ENCODE data around the gene CFAP54. TPM values are rescaled to one million over a fixed set of nuclear protein-coding genes. Genes with fewer than 3 reads are reported as not detected.

CFAP54 gene
- polyA plus RNA-seq, 1 of the 3 experiments (the other 2 are of a cell fraction): 0.87 TPM

DNA sequence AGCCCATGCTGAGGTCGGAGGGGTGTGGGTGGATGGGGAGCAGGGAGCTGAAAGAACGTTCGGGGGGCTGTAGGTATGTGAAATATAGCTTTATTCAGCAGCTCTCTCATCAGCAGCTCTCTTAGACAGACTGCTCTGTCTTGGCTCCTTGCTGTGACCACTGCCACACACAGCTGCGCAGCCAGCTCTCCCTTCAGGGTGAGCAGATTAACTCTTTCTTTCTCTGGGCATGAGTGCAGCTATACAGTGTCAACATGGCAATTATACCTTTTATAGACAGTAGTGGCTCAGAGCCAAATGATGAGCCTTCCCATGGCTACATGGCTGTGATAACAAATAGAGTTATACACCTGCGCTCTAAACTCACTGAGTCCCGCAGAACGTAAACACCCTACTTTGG is 280.0 kb downstream of the CFAP54 start (continued):
- TF ChIP-seq FOXM1 (IDR thresholded peaks at IDR 0.05; ENCODE audit: low read depth) (no peak), NFIC (IDR thresholded peaks at IDR 0.05; ENCODE audit: borderline replicate concordance) (no peak), JUND (IDR thresholded peaks at IDR 0.05) (no peak), MXI1 (IDR thresholded peaks at IDR 0.05; ENCODE audit: low read depth, low read length) (no peak), EZH2phosphoT487 (IDR thresholded peaks at IDR 0.05; ENCODE audit: borderline replicate concordance, low read depth) (no peak), RXRA (IDR thresholded peaks at IDR 0.05; ENCODE audit: borderline replicate concordance, low read depth) (no peak), GABPA (IDR thresholded peaks at IDR 0.05; ENCODE audit: low read depth) (no peak), RAD21 (IDR thresholded peaks at IDR 0.05; ENCODE audit: low read length) (no peak)
- TF ChIP-seq, protein P1, sequence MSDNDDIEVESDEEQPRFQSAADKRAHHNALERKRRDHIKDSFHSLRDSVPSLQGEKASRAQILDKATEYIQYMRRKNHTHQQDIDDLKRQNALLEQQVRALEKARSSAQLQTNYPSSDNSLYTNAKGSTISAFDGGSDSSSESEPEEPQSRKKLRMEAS (IDR thresholded peaks at IDR 0.05; ENCODE audit: low read depth): no peak

- H3K9me3 ChIP-seq: no peaks in the 10 kb centered on the region
- no peak overlapping the region for H3K4me2 ChIP-seq
- H3K4me3 ChIP-seq (ENCODE audit: low read depth in 2 of 2, low read length in 1 of 2): no peak overlapping the region
- no peaks in the 10 kb centered on the region for H3K79me2 ChIP-seq (ENCODE audit: insufficient read depth)
- H3K27ac ChIP-seq (ENCODE audit: low read depth in 2 of 2, low read length in 1 of 2): no peak overlapping the region
- no peaks in the 10 kb centered on the region for H3K36me3 ChIP-seq (replicated peaks in 1 of 2; ENCODE audit: control insufficient read depth in 1 of 2, insufficient read depth in 2 of 2, low read length in 1 of 2)
- H3K27me3 ChIP-seq (ENCODE audit: insufficient read depth): no peaks in the 10 kb centered on the region
- 41% methylated on average over 3 of the region's 3 CpGs for WGBS (ENCODE audit: low lambda C conversion rate)
- no peaks in the 10 kb centered on the region for H3K9me2 ChIP-seq
- TF ChIP-seq, protein P2, sequence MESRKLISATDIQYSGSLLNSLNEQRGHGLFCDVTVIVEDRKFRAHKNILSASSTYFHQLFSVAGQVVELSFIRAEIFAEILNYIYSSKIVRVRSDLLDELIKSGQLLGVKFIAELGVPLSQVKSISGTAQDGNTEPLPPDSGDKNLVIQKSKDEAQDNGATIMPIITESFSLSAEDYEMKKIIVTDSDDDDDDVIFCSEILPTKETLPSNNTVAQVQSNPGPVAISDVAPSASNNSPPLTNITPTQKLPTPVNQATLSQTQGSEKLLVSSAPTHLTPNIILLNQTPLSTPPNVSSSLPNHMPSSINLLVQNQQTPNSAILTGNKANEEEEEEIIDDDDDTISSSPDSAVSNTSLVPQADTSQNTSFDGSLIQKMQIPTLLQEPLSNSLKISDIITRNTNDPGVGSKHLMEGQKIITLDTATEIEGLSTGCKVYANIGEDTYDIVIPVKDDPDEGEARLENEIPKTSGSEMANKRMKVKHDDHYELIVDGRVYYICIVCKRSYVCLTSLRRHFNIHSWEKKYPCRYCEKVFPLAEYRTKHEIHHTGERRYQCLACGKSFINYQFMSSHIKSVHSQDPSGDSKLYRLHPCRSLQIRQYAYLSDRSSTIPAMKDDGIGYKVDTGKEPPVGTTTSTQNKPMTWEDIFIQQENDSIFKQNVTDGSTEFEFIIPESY (IDR thresholded peaks at IDR 0.05; ENCODE audit: borderline replicate concordance, low read depth): no peak
- TF ChIP-seq NFIC (IDR thresholded peaks at IDR 0.05; ENCODE audit: borderline replicate concordance) (no peak), TAF1 (IDR thresholded peaks at IDR 0.05; ENCODE audit: borderline replicate concordance, low read depth, low read length) (no peak), GABPA (IDR thresholded peaks at IDR 0.05; ENCODE audit: low read depth) (no peak), ELF1 (IDR thresholded peaks at IDR 0.05) (no peak), YY1 (IDR thresholded peaks at IDR 0.05; ENCODE audit: low read depth) (no peak), IRF3 (IDR thresholded peaks at IDR 0.05; ENCODE audit: low read depth, low read length) (no peak), JUND (IDR thresholded peaks at IDR 0.05) (no peak), MEF2A (IDR thresholded peaks at IDR 0.05; ENCODE audit: borderline replicate concordance, low read depth) (no peak), TEAD4 (IDR thresholded peaks at IDR 0.05; ENCODE audit: borderline replicate concordance, insufficient read depth) (no peak), EZH2phosphoT487 (IDR thresholded peaks at IDR 0.05; ENCODE audit: borderline replicate concordance, low read depth) (no peak), FOXM1 (IDR thresholded peaks at IDR 0.05; ENCODE audit: low read depth) (no peak), POLR2AphosphoS5 (IDR thresholded peaks at IDR 0.05; ENCODE audit: low read depth, low read length) (no peak), TCF12 (IDR thresholded peaks at IDR 0.05) (no peak), PBX3 (IDR thresholded peaks at IDR 0.05) (no peak), FOSL2 (IDR thresholded peaks at IDR 0.05; ENCODE audit: borderline replicate concordance, low read depth) (no peak), SMC3 (IDR thresholded peaks at IDR 0.05; ENCODE audit: low read depth, low read length) (no peak)
- TF ChIP-seq, protein P3, sequence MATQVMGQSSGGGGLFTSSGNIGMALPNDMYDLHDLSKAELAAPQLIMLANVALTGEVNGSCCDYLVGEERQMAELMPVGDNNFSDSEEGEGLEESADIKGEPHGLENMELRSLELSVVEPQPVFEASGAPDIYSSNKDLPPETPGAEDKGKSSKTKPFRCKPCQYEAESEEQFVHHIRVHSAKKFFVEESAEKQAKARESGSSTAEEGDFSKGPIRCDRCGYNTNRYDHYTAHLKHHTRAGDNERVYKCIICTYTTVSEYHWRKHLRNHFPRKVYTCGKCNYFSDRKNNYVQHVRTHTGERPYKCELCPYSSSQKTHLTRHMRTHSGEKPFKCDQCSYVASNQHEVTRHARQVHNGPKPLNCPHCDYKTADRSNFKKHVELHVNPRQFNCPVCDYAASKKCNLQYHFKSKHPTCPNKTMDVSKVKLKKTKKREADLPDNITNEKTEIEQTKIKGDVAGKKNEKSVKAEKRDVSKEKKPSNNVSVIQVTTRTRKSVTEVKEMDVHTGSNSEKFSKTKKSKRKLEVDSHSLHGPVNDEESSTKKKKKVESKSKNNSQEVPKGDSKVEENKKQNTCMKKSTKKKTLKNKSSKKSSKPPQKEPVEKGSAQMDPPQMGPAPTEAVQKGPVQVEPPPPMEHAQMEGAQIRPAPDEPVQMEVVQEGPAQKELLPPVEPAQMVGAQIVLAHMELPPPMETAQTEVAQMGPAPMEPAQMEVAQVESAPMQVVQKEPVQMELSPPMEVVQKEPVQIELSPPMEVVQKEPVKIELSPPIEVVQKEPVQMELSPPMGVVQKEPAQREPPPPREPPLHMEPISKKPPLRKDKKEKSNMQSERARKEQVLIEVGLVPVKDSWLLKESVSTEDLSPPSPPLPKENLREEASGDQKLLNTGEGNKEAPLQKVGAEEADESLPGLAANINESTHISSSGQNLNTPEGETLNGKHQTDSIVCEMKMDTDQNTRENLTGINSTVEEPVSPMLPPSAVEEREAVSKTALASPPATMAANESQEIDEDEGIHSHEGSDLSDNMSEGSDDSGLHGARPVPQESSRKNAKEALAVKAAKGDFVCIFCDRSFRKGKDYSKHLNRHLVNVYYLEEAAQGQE (IDR thresholded peaks at IDR 0.05; ENCODE audit: low read depth, low read length): no peak
- TF ChIP-seq, protein P4, sequence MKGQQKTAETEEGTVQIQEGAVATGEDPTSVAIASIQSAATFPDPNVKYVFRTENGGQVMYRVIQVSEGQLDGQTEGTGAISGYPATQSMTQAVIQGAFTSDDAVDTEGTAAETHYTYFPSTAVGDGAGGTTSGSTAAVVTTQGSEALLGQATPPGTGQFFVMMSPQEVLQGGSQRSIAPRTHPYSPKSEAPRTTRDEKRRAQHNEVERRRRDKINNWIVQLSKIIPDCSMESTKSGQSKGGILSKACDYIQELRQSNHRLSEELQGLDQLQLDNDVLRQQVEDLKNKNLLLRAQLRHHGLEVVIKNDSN (IDR thresholded peaks at IDR 0.05; ENCODE audit: borderline replicate concordance, low read depth): no peak
- ChIA-PET POLR2A (no interaction called here), CTCF (no interaction called here)
- no peak for DNase-seq
- H3K9ac ChIP-seq: no peak overlapping the region
- H4K20me1 ChIP-seq (ENCODE audit: insufficient read depth): no peaks in the 10 kb centered on the region
- no peak overlapping the region for H2AFZ ChIP-seq (ENCODE audit: low read depth)
- peaks cover 7% of the 10 kb centered on the region for H3F3A ChIP-seq (replicated peaks; ENCODE audit: insufficient read depth)
- H3K4me1 ChIP-seq (ENCODE audit: control insufficient read depth in 1 of 2, insufficient read depth in 2 of 2, low read depth in 1 of 2, low read length in 1 of 2): no peaks in the 10 kb centered on the region
Observed at GRCh38 chr12:96770219-96771102, 281.1 kb downstream of the CFAP54 start.
